Tibial artery (tissue), 4 donors: ENCODE data around the gene SMIM41.

ENCODE experiments used
- DNase-seq, 2 donors: peaks; one replicate each; pipeline ENCODE4 v3.0.0-alpha.2; 2019
- H3K27ac ChIP-seq, 2 donors: fragments of 200-600 bp; sonication (generic) in 1 of 2; 1 replicate in 1 of 2; 2 replicates in 1 of 2; pipeline ENCODE4 v1.5.1; 2018 to 2019; ENCODE audit warnings: mild to moderate bottlenecking in 1 of 2
- H3K27me3 ChIP-seq, 2 donors: fragments of 200-600 bp; sonication (generic) in 1 of 2; one replicate each; pipeline versions ENCODE4 v1.5.1 to v1.6.0; 2016 to 2019
- H3K36me3 ChIP-seq, 3 donors: fragments of 200-600 bp; sonication (generic) in 2 of 3; one replicate each; pipeline ENCODE4 v1.5.1; 2016 to 2019; ENCODE audit warnings: mild to moderate bottlenecking in 2 of 3
- H3K4me1 ChIP-seq, 4 donors: fragments of 200-600 bp; sonication (generic) in 2 of 4; 1 replicate in 3 of 4; 2 replicates in 1 of 4; pipeline ENCODE4 v1.5.1; 2016 to 2019
- H3K4me3 ChIP-seq, 2 donors: fragments of 200-600 bp; sonication (generic) in 1 of 2; 1 replicate in 1 of 2; 2 replicates in 1 of 2; pipeline ENCODE4 v1.5.1; 2018 to 2019; ENCODE audit warnings: mild to moderate bottlenecking in 2 of 2
- H3K9me3 ChIP-seq, 3 donors: fragments of 200-600 bp; sonication (generic) in 1 of 3; one replicate each; pipeline ENCODE4 v1.5.1; 2016 to 2019
- intact Hi-C: fragments of 100-400 bp; cut with DNase I; formaldehyde crosslinking; loops from one replicate; pipeline ENCODE4 v1.15.0; 2023; ENCODE audit warnings: low total_unique reads
- TF ChIP-seq, protein P1 (sequence below), 2 experiments: fragments of 200-600 bp in 1 of 2; fragments of 450-650 bp in 1 of 2; IDR thresholded peaks; one replicate each; pipeline ENCODE4 v1.5.1; 2017 to 2019; ENCODE audit warnings: antibody characterized with exemption in 2 of 2, mild to moderate bottlenecking in 1 of 2, moderate library complexity in 1 of 2

Gene SMIM41

GRCh38 chr12:52130711-52131110 lies 51.2 kb downstream of the SMIM41 start:
- no peak overlapping the region for H3K27ac ChIP-seq
- H3K27me3 ChIP-seq: peaks cover 0 to 8% of the 10 kb centered on the region in 2 donors
- no peaks in the 10 kb centered on the region for H3K36me3 ChIP-seq
- H3K9me3 ChIP-seq: no peaks in the 10 kb centered on the region
- intact Hi-C loops: no loop called here
- H3K4me1 ChIP-seq: peaks cover 0 to 4% (median 0%) of the 10 kb centered on the region in 4 donors
- DNase-seq: peak in 1 of 2 donors; percentile 34
- TF ChIP-seq, protein P1, sequence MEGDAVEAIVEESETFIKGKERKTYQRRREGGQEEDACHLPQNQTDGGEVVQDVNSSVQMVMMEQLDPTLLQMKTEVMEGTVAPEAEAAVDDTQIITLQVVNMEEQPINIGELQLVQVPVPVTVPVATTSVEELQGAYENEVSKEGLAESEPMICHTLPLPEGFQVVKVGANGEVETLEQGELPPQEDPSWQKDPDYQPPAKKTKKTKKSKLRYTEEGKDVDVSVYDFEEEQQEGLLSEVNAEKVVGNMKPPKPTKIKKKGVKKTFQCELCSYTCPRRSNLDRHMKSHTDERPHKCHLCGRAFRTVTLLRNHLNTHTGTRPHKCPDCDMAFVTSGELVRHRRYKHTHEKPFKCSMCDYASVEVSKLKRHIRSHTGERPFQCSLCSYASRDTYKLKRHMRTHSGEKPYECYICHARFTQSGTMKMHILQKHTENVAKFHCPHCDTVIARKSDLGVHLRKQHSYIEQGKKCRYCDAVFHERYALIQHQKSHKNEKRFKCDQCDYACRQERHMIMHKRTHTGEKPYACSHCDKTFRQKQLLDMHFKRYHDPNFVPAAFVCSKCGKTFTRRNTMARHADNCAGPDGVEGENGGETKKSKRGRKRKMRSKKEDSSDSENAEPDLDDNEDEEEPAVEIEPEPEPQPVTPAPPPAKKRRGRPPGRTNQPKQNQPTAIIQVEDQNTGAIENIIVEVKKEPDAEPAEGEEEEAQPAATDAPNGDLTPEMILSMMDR (IDR thresholded peaks at IDR 0.05): no peak
- H3K4me3 ChIP-seq: no peak overlapping the region

DNA sequence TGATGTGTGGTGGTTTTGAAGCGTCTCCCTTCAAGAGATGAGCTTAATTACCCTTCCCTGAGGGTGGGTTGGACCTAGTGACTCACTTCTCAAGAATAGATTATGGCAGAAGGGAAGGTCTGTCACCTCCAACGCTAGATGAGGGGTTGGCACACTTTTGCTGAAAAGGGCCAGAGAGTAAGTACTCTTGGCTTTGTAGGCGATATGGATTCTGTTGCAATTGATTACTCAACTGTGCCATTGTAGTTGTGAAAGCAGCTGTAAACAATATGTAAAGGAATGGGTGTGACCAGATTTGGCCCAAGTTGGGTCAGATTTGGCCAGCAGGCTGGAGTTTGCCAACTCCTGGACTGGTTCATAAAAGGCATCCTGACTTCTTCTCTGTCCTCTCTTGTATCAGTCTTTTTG lies 53.3 kb downstream of the SMIM41 start:
- peak in 1 of 2 donors; percentile 40 for DNase-seq
- intact Hi-C loops: no loop called here
- TF ChIP-seq, protein P1 (IDR thresholded peaks at IDR 0.05): no peak

GRCh38 chr12:52137746-52138145 lies 58.2 kb downstream of the SMIM41 start:
- Histone ChIP-seq H3K4me3 (no peak overlapping the region), H3K27me3 (peaks cover 0 to 13% of the 10 kb centered on the region in 2 donors), H3K36me3 (no peaks in the 10 kb centered on the region), H3K27ac (no peak overlapping the region), H3K9me3 (no peaks in the 10 kb centered on the region), H3K4me1 (no peaks in the 10 kb centered on the region)
- intact Hi-C loops: no loop called here
- TF ChIP-seq, protein P1 (IDR thresholded peaks at IDR 0.05): no peak
- DNase-seq: no peak

More for the DNA sequence above, 53.3 kb downstream of the SMIM41 start:
- Histone ChIP-seq H3K9me3 (no peaks in the 10 kb centered on the region), H3K27me3 (no peaks in the 10 kb centered on the region), H3K4me1 (no peaks in the 10 kb centered on the region), H3K4me3 (no peak overlapping the region), H3K27ac (no peak overlapping the region), H3K36me3 (no peaks in the 10 kb centered on the region)

DNA sequence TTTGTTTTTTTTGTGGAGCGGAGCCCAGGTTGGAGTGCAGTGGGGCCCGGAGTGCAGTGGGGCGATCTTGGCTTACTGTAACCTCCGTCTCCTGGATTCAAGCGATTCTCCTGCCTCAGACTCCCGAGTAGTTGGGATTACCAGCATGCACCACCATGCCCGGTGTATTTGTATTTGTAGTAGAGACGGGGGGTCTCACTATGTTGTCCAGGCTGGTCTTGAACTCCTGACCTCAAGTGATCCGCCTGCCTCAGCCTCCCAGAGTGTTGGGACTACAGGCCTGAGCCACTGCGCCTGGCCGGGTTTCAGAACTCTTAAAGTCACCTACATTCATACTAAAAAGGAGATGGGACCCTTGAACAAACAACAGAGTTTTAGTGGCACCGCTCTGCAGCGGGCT lies 59.6 kb downstream of the SMIM41 start:
- peaks cover 0 to 8% (median 0%) of the 10 kb centered on the region in 4 donors for H3K4me1 ChIP-seq
- no peaks in the 10 kb centered on the region for H3K36me3 ChIP-seq
- H3K27me3 ChIP-seq: peaks cover 0 to 13% of the 10 kb centered on the region in 2 donors
- no peaks in the 10 kb centered on the region for H3K9me3 ChIP-seq
- no peak for DNase-seq
- H3K4me3 ChIP-seq: no peak overlapping the region
- intact Hi-C loops: no loop called here
- TF ChIP-seq, protein P1 (IDR thresholded peaks at IDR 0.05): no peak
- no peak overlapping the region for H3K27ac ChIP-seq

- intact Hi-C loops: loop anchor here (10.0 kb wide), 1 partner anchor 445 kb away; no protein-coding TSS in a partner anchor
- peaks cover 0 to 13% (median 0%) of the 10 kb centered on the region in 4 donors for H3K4me1 ChIP-seq
- H3K27me3 ChIP-seq: peaks cover 0 to 13% of the 10 kb centered on the region in 2 donors
- H3K27ac ChIP-seq: no peak overlapping the region
- H3K9me3 ChIP-seq: no peaks in the 10 kb centered on the region
- H3K36me3 ChIP-seq: no peaks in the 10 kb centered on the region
- DNase-seq: no peak
- no peak overlapping the region for H3K4me3 ChIP-seq
- TF ChIP-seq, protein P1 (IDR thresholded peaks at IDR 0.05): peak in 1 of 2 experiments; percentile 32
These were observed 60.1 kb downstream of the SMIM41 start for GRCh38 chr12:52139579-52140062.
